NCI-H748 (cell line): ENCODE data around the gene CDK9.
"Not testable (repeated sequence)": the region's sequence is repeated elsewhere in the genome, so short reads cannot be mapped to it uniquely, and the experiment has no call there.

ENCODE experiments used
- DNase-seq: peaks from one replicate; lab custom pipeline; 2025; ENCODE audit not compliant: unreplicated experiment; lab: John Stamatoyannopoulos, UW

The CDK9 gene

DNA sequence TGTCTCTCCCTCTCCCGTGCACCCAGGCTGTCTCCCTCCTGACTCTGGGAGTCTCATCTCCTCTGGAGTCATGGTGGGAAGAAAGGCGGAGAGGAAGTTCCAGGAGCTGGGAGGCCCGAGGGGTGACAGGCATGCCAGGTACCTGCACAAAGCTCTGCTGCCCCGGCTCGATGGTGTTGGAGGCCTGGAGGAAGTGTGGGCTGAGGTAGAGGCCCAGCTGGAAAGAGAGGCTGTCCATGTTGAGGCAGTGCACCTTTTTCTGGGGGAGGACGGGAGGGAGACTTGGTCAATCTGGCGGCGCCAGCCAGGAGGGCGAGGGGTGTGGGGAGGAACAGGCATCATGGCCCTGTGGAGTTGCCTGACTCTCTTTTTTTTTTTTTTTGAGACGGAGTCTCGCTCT, 32.7 kb downstream of the CDK9 start:
- no peak for DNase-seq

DNA sequence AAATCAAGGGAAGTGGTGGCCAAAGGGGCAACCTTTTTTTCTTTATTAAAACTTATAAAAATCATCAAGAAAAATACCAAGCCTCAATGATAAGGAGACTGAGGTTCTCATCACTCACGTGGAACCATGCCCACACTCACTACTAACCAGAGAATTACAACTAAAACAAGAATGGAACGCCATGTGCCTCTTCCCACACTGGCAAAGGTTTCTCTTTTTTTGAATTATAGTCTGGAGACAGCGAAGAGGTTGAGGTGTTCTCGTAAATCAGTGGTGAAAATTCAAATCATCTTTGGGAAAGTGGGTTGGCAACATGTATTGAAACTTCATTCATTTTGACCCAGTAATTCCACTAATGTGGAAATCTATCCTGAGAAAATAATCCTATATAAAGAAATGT, 36.3 kb downstream of the CDK9 start:
- DNase-seq = no peak

DNA sequence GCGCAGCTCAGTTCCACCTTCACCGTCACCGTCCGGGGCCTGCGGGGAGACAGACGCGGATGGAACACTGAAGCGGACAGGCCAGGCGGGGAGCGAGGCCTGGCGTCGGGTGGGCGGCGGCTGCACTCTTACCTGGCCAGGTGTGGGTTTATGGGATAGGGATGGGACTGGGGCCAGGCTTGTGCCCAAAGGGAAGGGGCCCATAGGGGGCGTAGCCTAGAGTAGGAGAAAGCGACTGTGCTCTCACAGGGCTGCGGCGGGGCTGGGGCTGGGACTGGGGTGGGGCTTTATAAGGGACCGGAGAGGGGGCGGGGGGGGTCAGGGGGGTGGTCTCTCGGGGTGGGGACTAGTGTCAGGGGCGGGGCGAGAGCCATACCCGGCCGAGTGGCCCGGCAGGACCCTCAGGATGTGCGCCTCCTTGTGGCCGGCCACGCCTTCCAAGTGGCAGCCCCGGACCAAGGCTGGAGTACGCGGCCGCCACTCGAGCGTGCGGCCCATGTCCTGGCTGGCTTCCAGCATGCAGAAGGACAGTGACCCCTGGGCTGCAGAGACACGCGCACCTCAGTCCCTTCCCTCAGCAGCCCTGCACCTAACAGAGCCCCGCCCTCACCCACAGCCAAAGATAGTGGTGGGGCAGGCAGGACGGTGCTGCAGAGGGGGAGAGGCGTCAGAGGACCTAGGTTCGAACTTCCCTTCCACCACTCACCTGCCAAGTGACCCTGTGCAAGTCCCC, 39.7 kb downstream of the CDK9 start:
- peak; percentile 62 for DNase-seq

DNA sequence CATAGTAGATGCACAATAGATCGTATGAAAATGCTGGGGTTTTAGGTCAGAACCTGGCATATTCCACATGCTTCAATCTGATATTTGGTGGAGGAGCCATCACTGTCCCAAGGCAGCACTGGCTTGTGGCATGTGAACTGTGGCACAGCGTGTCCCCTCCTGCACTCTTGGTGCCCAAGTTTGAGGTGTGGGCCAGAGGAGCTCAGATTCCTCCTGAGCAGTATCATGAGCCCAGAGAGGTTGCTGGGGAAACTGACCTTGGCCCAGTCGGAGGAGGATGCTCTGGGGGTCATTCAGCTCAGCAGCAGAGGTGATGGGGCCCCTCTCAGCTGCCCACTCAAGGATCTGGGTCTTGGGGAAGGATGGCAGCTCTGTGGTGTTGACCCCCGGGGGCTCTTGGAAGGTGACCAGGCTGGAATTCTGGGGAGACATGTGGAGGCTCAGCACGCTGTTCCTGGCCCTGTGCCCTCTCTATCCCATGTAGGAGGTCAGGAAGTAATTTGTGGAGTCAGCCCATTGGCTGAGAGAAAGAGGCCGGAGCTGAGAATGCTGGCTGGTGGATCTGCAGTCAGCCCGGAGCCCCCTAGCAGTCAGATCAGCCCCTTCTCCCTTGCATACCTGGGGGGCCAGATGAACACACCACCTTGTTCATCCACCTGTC, 40.5 kb downstream of the CDK9 start:
- DNase-seq = no peak

DNA sequence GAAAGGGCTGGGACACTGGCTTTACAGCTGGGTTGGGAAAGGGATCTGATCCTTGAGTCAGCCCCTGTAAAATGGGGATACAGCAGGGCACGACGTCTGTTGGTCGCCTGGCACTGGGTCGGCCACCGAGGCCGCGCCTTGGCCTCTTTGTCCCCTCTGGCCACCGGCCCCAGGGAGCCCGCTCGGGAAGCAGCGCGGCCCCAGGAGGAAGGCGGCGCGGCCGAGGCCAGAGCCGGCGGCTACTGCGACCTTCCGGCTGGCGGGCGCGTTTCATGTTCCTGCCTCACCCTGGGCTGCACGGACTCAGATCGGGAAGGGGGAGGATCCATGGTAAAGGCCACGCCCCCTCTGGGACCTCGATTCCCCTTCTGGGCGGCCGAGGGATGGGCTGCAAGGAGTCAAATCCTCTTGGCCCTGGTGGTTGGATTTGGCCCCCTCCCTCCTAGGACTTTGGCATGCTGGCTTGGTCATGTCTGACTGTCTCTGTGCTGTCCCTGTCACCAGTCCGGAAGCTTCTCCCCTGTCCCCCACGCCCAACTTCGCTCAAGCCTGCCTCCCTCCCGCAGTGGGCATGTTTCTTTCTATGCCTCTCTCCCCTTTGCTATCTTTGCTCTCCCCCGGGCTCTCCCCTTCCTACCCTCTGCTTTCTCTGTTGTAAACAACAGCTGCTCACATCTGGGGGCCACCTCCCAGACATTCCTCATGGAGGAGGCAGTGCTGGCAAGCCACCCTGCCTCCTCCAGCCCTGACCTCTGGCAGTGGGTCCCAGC, 42.6 kb downstream of the CDK9 start:
- peak; percentile 76 for DNase-seq

DNA sequence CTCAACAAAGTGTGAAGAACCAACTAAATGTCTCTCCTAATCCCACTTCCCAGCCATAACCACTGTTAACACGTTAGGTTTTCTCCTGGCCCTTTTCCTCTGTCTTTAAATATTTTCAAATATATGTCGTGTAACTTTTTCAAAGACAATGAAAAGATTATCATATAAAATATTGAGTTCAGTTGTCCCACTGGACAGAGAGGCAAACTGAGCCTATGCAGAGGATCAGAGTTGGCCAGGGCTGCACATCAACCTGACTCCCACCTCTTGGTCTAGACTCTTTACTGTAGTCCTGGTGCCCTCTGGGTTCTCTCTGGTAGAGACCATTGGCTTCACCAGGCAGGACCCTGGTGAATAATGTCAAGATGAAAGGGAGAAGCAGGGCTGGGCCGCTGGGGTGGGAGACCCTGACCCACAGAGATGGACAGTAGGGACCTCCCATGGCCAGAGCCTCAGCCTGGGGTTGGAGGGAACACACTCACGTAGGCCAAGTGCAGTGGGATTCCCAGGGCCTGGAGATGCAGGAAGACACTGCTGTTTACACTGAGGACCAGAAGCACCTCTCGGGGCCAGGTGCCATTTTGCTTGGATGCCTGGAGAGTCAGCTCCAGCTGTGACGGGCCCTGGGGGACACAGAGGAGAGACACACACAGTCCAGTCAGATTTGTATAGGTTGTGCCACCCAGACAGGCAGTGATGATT, 43.5 kb downstream of the CDK9 start:
- DNase-seq = no peak

DNA sequence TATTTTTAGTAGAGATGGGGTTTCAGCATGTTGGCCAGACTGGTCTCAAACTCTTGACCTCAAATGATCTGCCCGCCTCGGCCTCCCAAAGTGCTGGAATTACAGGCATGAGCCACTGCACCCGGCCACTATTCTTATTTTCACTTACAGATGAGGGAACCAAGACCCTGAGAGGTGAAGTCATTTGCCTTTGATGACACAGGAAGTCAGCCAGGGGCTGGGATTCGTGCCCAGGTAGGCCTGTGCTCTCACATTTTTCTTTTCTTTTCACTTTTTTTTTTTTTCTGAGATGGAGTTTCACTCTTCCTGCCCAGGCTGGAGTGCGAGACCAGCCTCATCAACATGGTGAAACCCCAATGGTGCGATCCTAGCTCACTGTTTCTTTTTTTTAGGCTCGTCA, 46.4 kb downstream of the CDK9 start:
- no peak for DNase-seq

DNA sequence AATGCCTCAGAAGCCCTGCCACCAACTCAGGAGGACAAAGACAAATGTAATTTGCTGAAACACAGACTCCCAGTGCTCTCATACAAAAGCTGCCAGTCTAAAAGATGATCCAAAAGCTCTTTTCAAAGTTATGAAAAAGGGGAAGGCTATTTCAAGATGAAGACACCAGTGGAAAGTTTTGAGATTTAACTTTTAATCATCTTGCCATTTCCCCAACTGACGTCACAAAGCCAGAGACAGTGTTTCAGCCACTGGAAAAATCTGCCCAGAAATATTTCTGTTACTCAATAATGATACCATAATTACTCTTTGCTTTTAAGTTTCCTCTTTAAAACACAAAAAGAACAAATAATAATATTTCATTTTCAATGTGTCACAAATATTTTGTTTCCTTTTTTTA, 47.7 kb downstream of the CDK9 start:
- DNase-seq = no peak

DNA sequence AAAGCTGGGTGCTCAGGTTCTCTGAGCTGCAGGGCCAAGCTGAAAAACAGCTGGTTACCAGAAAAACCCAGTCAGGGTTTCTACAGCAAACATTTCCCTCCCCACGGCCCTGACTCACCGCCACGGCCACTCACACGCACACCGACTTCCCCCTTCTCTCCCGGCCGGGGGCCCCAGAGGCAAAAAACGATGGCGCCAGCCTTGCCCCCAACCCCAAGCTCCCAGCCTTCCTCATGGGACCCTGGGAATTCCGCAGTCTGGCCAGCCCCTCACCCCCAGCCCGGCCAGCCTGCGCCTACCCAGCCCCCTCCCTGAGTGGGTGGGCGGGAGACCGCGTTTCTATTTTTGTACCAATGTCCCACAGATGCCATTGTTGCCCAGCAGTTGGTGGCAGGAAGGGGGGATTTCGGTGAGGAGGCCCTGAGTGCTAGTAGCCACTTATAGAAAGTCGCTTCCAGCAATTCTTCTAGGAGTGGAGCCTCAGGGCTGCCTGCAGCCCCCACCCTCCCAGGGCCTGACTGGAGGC, 50.2 kb downstream of the CDK9 start:
- DNase-seq = no peak

DNA sequence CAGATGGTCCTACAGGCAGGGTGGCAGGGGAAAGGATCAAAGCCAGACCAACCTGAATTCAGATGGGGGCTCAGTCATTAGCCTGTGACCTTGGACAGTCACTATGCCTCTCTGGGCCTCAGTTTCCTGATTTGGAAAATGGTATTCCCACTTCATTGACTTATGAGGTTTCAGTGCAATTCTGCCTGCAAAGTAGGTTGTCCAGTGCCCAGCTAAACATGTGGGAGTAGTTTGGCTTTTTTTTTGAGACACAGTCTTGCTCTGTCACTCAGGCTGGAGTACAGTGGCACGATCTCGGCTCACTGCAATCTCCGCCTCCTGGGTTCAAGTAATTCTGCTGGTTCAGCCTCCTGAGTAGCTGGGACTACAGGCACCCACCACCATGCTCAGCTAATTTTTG, 50.7 kb downstream of the CDK9 start:
- not testable (repeated sequence) for DNase-seq

DNA sequence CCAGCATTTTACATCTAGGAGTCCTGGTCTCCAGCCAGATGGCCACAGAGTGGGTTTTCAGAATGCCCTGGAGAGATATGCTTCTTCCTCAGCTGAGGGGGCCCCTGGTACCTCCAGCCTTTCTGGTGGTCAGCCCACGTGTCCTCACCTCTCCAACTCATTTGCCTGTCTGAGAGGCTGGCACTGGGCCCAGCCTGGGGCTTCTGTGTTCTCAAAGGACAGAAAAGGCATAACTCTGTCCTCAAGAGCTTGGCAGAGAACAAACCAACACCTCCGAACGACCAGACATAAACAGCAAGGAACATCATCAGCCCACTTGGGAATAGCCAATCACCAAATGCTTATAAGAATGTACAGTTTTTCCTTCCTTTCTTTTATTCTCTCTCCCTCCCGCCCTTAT, 51.5 kb downstream of the CDK9 start:
- DNase-seq = no peak

DNA sequence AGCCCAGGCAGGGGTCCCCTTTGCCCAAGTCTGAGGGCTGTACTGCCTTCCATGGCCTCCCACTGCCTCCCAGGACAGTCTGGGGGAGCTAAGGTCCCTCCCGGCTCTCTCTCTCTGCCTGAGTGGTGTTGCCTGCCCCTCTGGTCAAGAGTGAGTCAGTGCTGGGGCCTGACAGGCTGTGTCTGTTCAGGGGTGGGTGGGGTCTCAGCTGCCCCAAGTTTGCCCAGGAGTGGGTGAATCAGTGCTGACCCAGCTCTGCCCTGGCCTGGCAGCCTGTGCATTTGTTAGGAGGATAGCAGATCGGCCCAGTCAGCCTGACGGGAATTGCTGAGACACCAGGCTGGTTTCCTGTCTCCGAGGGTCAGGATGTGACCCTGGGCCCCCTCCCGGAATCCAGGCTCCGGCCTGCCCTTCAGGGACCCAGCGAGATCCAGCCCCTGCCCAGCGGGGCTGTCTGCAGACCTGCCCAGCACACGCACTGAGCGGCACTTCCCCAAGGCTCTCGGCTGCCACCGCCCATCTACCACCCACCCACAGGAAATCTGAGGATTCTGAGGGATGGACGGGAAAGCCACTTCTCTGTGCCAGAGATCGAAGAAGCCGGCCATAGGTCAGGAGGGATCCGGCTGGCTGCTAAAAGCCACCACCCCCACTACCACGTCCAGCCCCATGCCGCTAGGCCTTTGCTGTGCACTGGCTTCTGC, 52.7 kb downstream of the CDK9 start:
- DNase-seq = no peak
